PC-9 (cell line): ENCODE results near the gene ABHD16A. TPM values are rescaled to one million over a fixed set of nuclear protein-coding genes. Genes with fewer than 3 reads are reported as not detected.

Experiments
- BruUV-seq: library from RNA; stranded (reverse); fragments of 400-500 nt; replicated peaks from 2 replicates; lab custom pipeline; 2021; lab: Mats Ljungman, UMichigan
- CTCF ChIA-PET: fragments of 300-600 bp; sonication (Branson Sonifier 250); formaldehyde crosslinking; loops from one replicate; lab custom pipeline; 2022; ENCODE audit warnings: antibody characterized with exemption; lab: Charles Lee
- POLR2A ChIA-PET: fragments of 300-600 bp; sonication (Branson Sonifier 250); formaldehyde crosslinking; loops from one replicate; lab custom pipeline; 2022; ENCODE audit warnings: antibody characterized with exemption; ENCODE audit not compliant: unreplicated experiment; lab: Charles Lee
- DNase-seq, 2 experiments: peaks; one replicate each; pipeline versions ENCODE4 v3.0.0 to v3.0.0-alpha.2; 2015 to 2022; ENCODE audit warnings: mixed read lengths in 1 of 2
- H2AFZ ChIP-seq: fragments of 200-600 bp; sonication (generic); 2 replicates; pipeline ENCODE4 v1.8.1; 2017; ENCODE audit warnings: antibody characterized with exemption
- H3F3A ChIP-seq: fragments of 200-600 bp; sonication (generic); 2 replicates; pipeline ENCODE4 v1.8.1; 2017; ENCODE audit warnings: antibody characterized with exemption, mild to moderate bottlenecking, low read depth; ENCODE audit not compliant: insufficient read depth
- H3K27ac ChIP-seq: fragments of 200-600 bp; sonication (generic); 2 replicates; pipeline ENCODE4 v1.6.1; 2016; ENCODE audit warnings: mixed run types
- H3K27me3 ChIP-seq: fragments of 200-600 bp; sonication (generic); 2 replicates; pipeline ENCODE4 v1.6.1; 2016; ENCODE audit warnings: low read depth, mixed run types; ENCODE audit not compliant: insufficient read depth
- H3K36me3 ChIP-seq: fragments of 200-600 bp; sonication (generic); 2 replicates; pipeline ENCODE4 v1.6.1; 2016; ENCODE audit warnings: low read depth, mixed run types
- H3K4me1 ChIP-seq: fragments of 200-600 bp; sonication (generic); replicated peaks from 2 replicates; pipeline ENCODE4 v1.6.1; 2016; ENCODE audit warnings: mixed run types; ENCODE audit not compliant: insufficient read depth
- H3K4me2 ChIP-seq: fragments of 200-600 bp; sonication (generic); 2 replicates; pipeline ENCODE4 v1.6.1; 2017; ENCODE audit warnings: mixed run types
- H3K4me3 ChIP-seq: fragments of 200-600 bp; sonication (generic); 2 replicates; pipeline ENCODE4 v1.6.1; 2016; ENCODE audit warnings: mixed run types
- H3K79me2 ChIP-seq: fragments of 200-600 bp; sonication (generic); 2 replicates; pipeline ENCODE4 v1.6.1; 2017; ENCODE audit warnings: low read depth, mixed run types
- H3K9me2 ChIP-seq: fragments of 200-600 bp; sonication (generic); 2 replicates; pipeline ENCODE4 v1.8.1; 2017; ENCODE audit warnings: mild to moderate bottlenecking; ENCODE audit not compliant: insufficient read depth
- H3K9me3 ChIP-seq: fragments of 200-600 bp; sonication (generic); 2 replicates; pipeline ENCODE4 v1.8.1; 2016; ENCODE audit warnings: low read depth; ENCODE audit not compliant: insufficient read depth
- H4K20me1 ChIP-seq: fragments of 200-600 bp; sonication (generic); 2 replicates; pipeline ENCODE4 v1.8.1; 2017; ENCODE audit not compliant: insufficient read depth
- EZH2 ChIP-seq: fragments of 200-600 bp; sonication (generic); IDR thresholded peaks from 2 replicates; pipeline ENCODE4 v1.8.0; 2017; ENCODE audit warnings: antibody characterized with exemption, low read depth
- intact Hi-C: fragments of 100-400 bp; cut with micrococcal nuclease; formaldehyde crosslinking; loops from one replicate; pipeline ENCODE4 v1.10.0; 2022; ENCODE audit not compliant: unreplicated experiment
- total RNA-seq: library from RNA; stranded (reverse); gene quantifications from 2 replicates; pipeline ENCODE4 v1.2.3, GENCODE V29; 2021
- TF ChIP-seq, protein P1 (sequence below): fragments of 200-600 bp; sonication (generic); conservative IDR thresholded peaks from 2 replicates; pipeline ENCODE4 v1.6.1; 2017; ENCODE audit warnings: mixed run types, antibody characterized with exemption, mild to moderate bottlenecking, moderate library complexity

Gene ABHD16A
- total RNA-seq, 1 experiment from 2014 or later, result 35.2 TPM

- ChIA-PET POLR2A (no interaction called here), CTCF (interaction anchor here (0.6 kb wide), 1 partner anchor 471 kb away, joined by 13 read pairs; no protein-coding TSS in a partner anchor)
- Histone ChIP-seq H4K20me1 (peaks cover 3% of the 10 kb centered on the region; the same call in 1 of the 2 replicates), H3K9me2 (no peaks in the 10 kb centered on the region), H3K9me3 (no peaks in the 10 kb centered on the region), H3K4me2 (no peak within 1 kb of the TSS), H3K36me3 (peaks cover 29% of the 10 kb centered on the region), H3F3A (peaks cover 30% of the 10 kb centered on the region; the same call in 1 of the 2 replicates), H3K4me3 (no peak within 1 kb of the TSS), H3K27ac (no peak within 1 kb of the TSS), H3K79me2 (peaks cover 34% of the 10 kb centered on the region), H2AFZ (no peak within 1 kb of the TSS), H3K4me1 (peaks cover 11% of the 10 kb centered on the region), H3K27me3 (no peaks in the 10 kb centered on the region)
- intact Hi-C loops, result loop anchor here (10.0 kb wide), 1 partner anchor 505 kb away; the partner anchor contains the start of genes AGPAT1 and RNF5
- no TSS peak for BruUV-seq
- TF ChIP-seq, protein P1, sequence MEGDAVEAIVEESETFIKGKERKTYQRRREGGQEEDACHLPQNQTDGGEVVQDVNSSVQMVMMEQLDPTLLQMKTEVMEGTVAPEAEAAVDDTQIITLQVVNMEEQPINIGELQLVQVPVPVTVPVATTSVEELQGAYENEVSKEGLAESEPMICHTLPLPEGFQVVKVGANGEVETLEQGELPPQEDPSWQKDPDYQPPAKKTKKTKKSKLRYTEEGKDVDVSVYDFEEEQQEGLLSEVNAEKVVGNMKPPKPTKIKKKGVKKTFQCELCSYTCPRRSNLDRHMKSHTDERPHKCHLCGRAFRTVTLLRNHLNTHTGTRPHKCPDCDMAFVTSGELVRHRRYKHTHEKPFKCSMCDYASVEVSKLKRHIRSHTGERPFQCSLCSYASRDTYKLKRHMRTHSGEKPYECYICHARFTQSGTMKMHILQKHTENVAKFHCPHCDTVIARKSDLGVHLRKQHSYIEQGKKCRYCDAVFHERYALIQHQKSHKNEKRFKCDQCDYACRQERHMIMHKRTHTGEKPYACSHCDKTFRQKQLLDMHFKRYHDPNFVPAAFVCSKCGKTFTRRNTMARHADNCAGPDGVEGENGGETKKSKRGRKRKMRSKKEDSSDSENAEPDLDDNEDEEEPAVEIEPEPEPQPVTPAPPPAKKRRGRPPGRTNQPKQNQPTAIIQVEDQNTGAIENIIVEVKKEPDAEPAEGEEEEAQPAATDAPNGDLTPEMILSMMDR, result no peak
- no peak for TF ChIP-seq EZH2
- no peak for DNase-seq
These were observed 33.4 kb downstream of the ABHD16A start, which contains the start of gene LY6G5B for GRCh38 chr6:31669676-31670075. TSS of gene LY6G5B (plus strand) at chr6:31669976. CDS start at chr6:31670951, 975 bp downstream.

DNA sequence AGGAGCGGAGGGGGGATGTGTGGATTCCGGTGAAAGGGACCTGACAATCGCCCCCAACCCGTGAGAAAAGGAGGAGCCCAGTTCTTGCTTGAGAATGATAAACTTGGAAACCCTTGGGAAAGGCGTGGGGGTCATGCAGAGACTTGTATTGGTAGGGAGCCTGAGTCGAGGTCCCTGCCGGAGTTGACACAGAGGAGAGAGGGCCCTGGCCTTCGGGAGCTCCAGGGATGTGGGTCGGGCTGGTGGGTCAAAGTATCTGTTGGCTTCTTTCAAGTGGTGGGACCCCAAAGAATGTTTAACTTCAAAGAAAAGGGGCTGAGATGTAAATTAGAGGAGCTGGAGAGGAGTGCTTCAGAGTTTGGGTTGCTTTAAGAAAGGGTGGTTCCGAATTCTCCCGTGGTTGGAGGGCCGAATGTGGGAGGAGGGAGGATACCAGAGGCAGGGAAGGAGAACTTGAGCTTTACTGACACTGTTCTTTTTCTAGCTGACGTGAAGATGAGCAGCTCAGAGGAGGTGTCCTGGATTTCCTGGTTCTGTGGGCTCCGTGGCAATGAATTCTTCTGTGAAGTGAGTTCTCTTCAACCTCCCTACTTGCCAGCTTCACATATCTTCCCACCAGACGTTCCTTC lies 36.7 kb downstream of the ABHD16A start:
- Histone ChIP-seq H3F3A (peaks cover 15% of the 10 kb centered on the region), H3K27me3 (no peaks in the 10 kb centered on the region), H4K20me1 (peaks cover 3% of the 10 kb centered on the region; the same call in 1 of the 2 replicates), H3K4me3 (peak overlapping the region; percentile 90), H3K4me2 (peak overlapping the region; percentile 95), H2AFZ (peak overlapping the region; percentile 79), H3K9me2 (no peaks in the 10 kb centered on the region), H3K79me2 (peaks cover 51% of the 10 kb centered on the region), H3K36me3 (peaks cover 31% of the 10 kb centered on the region), H3K27ac (peak overlapping the region; percentile 21; the same call in 1 of the 2 replicates), H3K9me3 (no peaks in the 10 kb centered on the region), H3K4me1 (peaks cover 24% of the 10 kb centered on the region)
- DNase-seq, result no peak
- no TSS peak for BruUV-seq
- ChIA-PET CTCF (no interaction called here), POLR2A (no interaction called here)
- intact Hi-C loops, result loop anchor here (10.0 kb wide), 1 partner anchor 508 kb away; the partner anchor contains the start of genes AGPAT1 and RNF5
- TF ChIP-seq EZH2, result no peak
- TF ChIP-seq, protein P1, result no peak

GRCh38 chr6:31665501-31666336 lies 37.4 kb downstream of the ABHD16A start, which contains the start of gene CSNK2B:
TSS of gene CSNK2B (plus strand) at chr6:31666080. CDS start at chr6:31666832, 752 bp downstream.
- peak within 1 kb of the TSS; percentile 95 for H3K4me2 ChIP-seq
- no peaks in the 10 kb centered on the region for H3K27me3 ChIP-seq
- no peaks in the 10 kb centered on the region for H3K9me3 ChIP-seq
- H3K9me2 ChIP-seq, result no peaks in the 10 kb centered on the region
- ChIA-PET POLR2A (interaction anchor here (1.0 kb wide), 1 partner anchor 197 kb away, joined by 4 read pairs; the partner anchor contains the start of gene NEU1), CTCF (no interaction called here)
- peaks cover 31% of the 10 kb centered on the region for H3K36me3 ChIP-seq
- H3K4me1 ChIP-seq, result peaks cover 24% of the 10 kb centered on the region
- no TSS peak for BruUV-seq
- H3K4me3 ChIP-seq, result peak within 1 kb of the TSS; percentile 90
- DNase-seq, result peak; percentile 95 to 96
- H3F3A ChIP-seq, result peaks cover 18% of the 10 kb centered on the region
- peak within 1 kb of the TSS; percentile 86 for H2AFZ ChIP-seq
- intact Hi-C loops, result loop anchor here (2.0 to 10.0 kb wide), 2 partner anchors 119 to 509 kb away; partner anchors contain the start of genes AGPAT1, ATP6V1G2, NFKBIL1 and RNF5
- peaks cover 3% of the 10 kb centered on the region; the same call in 1 of the 2 replicates for H4K20me1 ChIP-seq
- H3K27ac ChIP-seq, result peak within 1 kb of the TSS; percentile 80
- TF ChIP-seq, protein P1, result no peak
- no peak for TF ChIP-seq EZH2
- H3K79me2 ChIP-seq, result peaks cover 51% of the 10 kb centered on the region
